Measurements from ENCODE around the gene KRTAP20-4.

Gene KRTAP20-4

DNA sequence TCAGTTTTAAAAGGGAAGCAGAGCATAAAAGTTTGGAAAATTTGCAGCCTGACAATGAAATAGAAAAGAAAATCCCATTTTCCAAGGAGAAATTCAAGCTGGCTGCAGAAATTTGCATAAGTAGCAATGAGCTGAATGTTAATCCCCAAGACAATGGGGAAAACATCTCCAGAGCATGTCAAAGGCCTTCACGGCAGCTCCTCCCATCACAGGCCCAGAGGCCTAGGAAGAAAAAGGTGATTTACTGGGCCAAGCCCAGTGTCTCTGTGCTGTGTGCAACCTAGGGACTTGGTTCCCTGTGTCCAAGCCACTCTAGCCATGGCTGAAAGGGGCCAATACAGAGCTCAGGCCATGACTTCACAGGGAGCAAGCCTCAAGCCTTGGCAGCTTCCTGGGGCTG is 48.3 kb downstream of the KRTAP20-4 start:
- no peak for DNase-seq
